Astrocyte of the spinal cord (primary cell): ENCODE measurements around the gene TRMT1.

Source experiments
- DNase-seq: peaks from one replicate; pipeline ENCODE4 v3.0.0; 2011; ENCODE audit warnings: low read depth, low spot score
- H3K4me3 ChIP-seq: 2 replicates; pipeline ENCODE4 v1.5.1; 2011; ENCODE audit warnings: low read depth, mild to moderate bottlenecking, low read length, moderate library complexity
- CTCF ChIP-seq: IDR thresholded peaks from 2 replicates; pipeline ENCODE4 v1.5.1; 2012; ENCODE audit warnings: low read depth, mild to moderate bottlenecking, low read length, inconsistent platforms
- in situ Hi-C: cut with HindIII; loops from 2 replicates; pipeline ENCODE4 v1.10.0; 2017; ENCODE audit warnings: low sequenced_read_pairs

TRMT1 gene

GRCh38 chr19:13117176-13117771, 734 bp upstream of the TRMT1 start:
- in situ Hi-C loops: no loop called here
- TF ChIP-seq CTCF: no peak
- H3K4me3 ChIP-seq: peak overlapping the region; percentile 99
- no peak for DNase-seq

DNA sequence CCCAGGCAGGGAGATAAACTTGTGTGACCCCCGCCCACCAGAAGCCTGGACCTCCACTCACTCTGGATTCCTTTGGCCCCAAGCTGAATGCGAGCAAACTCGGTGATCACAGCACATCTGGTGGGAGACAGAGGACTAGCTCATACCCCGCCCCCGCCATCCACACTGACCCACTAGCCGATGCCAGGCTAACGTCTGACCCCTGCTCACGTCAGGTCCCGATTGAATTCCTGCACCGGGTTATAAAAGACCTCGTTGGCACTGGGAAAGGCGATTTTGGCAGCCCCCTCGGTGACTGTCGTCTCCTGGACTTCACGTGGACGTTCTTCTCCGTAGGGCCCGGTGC, 631 bp downstream of the TRMT1 start:
- no peak for DNase-seq
- no peak for TF ChIP-seq CTCF
- in situ Hi-C loops: no loop called here

DNA sequence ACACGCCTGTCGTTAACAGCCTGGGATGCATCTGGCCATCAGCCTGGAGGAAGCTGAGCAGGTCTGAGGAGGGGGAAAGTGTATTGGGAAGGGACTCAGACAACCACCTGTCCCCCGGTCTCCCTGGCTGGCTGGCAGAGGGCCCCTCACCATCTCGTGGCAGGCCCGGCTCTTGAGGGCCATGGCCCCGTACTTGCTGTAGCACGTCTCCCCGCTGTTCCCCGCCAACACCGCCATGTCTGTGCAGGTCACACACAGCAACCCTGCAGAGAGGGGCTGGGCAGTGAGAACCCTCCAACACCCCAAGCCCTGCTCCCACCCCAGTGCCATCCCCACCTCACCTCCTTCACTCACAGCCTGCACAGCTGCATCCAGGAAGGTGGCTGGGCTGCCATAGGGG, 4.0 kb downstream of the TRMT1 start:
- in situ Hi-C loops: no loop called here
- no peak for TF ChIP-seq CTCF
- H3K4me3 ChIP-seq: no peak overlapping the region
- no peak for DNase-seq

More for the DNA sequence above, 631 bp downstream of the TRMT1 start:
- peak overlapping the region; percentile 99 for H3K4me3 ChIP-seq

- in situ Hi-C loops: no loop called here
- DNase-seq: no peak
- H3K4me3 ChIP-seq: no peak overlapping the region
- TF ChIP-seq CTCF: no peak
Measured at GRCh38 chr19:13110099-13110610, 6.4 kb downstream of the TRMT1 start.

DNA sequence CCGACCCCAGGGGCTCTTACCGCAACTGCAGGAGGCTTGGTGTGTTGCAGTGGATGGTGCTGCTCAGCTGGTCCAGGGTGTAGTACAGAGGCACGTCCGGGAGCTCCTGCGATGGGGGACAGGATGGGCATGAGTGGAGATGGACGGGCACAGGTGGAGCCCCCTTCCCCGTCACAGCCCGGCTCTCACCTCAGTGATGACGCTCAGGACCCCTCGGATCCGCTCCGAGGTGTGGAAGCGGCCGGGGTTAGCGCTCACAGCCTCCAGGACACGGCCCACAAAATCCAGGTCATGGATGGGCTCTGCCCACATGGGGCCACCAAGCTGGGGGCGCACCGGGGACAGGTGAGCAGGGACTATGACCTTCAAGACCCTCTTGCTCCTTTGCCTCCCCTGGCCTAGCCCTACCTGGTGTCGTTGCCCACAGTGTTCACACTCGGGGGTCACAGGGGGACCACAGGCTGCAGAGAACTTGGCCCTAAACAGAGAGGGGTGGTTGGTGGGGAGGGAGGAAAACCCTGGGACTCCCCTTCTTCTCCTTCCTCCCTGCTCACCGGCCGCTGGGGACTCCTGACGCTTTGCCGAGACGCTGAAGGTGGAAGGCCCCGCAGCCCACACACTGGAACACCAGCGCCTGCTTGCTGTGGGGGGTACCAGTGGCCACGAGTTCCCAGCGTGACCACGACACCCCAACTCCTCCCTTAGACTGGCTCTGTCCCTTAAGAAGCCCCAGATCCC, 7.0 kb downstream of the TRMT1 start:
- DNase-seq: no peak
- in situ Hi-C loops: no loop called here

More for the DNA sequence above, 7.0 kb downstream of the TRMT1 start:
- H3K4me3 ChIP-seq: no peak overlapping the region
- TF ChIP-seq CTCF: no peak
